Activated CD8-positive, alpha-beta memory T cell treated with anti-CD3 and anti-CD28 coated beads, Interleukin-2, amount 10 ng/mL, durations not matched to agents 7 days and 5 days (primary cell): ENCODE data around the gene ADIPOR1. TPM values are rescaled to one million over a fixed set of nuclear protein-coding genes. Genes with fewer than 3 reads are reported as not detected.

Experiments
- ATAC-seq: fragments of 150-1000 bp; cut with Tn5 transposase; one replicate; pipeline ENCODE4 v1.10.0; 2021; ENCODE audit warnings: moderate library complexity
- CTCF ChIA-PET: fragments of 350-600 bp; sonication (Branson Sonifier 250); formaldehyde crosslinking; loops from one replicate; lab custom pipeline; 2021; ENCODE audit warnings: antibody characterized with exemption; lab: Charles Lee
- DNase-seq: peaks from one replicate; pipeline ENCODE4 v3.0.0-alpha.2; 2020
- H3K27ac Mint-ChIP-seq: one replicate; pipeline ENCODE4 v1.8.0; 2021; ENCODE audit warnings: mild to moderate bottlenecking, mixed read lengths
- H3K27me3 Mint-ChIP-seq: one replicate; pipeline ENCODE4 v1.8.0; 2021; ENCODE audit warnings: mixed read lengths
- H3K36me3 Mint-ChIP-seq: one replicate; pipeline ENCODE4 v1.8.0; 2021; ENCODE audit warnings: mild to moderate bottlenecking, mixed read lengths
- H3K4me1 Mint-ChIP-seq: one replicate; pipeline ENCODE4 v1.8.0; 2021; ENCODE audit warnings: mixed read lengths
- H3K4me3 Mint-ChIP-seq: one replicate; pipeline ENCODE4 v1.8.0; 2021; ENCODE audit warnings: mild to moderate bottlenecking, moderate library complexity, mixed read lengths
- H3K9me3 Mint-ChIP-seq: one replicate; pipeline ENCODE4 v1.8.0; 2022; ENCODE audit warnings: low read depth, mixed read lengths
- total RNA-seq, 2 experiments: library from RNA; stranded (reverse); gene quantifications; one replicate each; pipeline ENCODE4 v1.2.3, GENCODE V29; 2021

Gene ADIPOR1
- total RNA-seq, 2 experiments from 2014 or later = 71.8 to 79.2 TPM

GRCh38 chr1:202966006-202966898 is 8.1 kb upstream of the ADIPOR1 start:
- peak overlapping the region; percentile 74 for H3K4me3 Mint-ChIP-seq
- DNase-seq (no peak), ATAC-seq (no peak)
- H3K4me1 Mint-ChIP-seq = peaks cover 25% of the 10 kb centered on the region
- CTCF ChIA-PET = interaction anchor here (3.2 kb wide), 1 partner anchor 33 kb away, joined by 14 read pairs; no protein-coding TSS in a partner anchor
- H3K9me3 Mint-ChIP-seq = no peaks in the 10 kb centered on the region
- H3K27me3 Mint-ChIP-seq = no peaks in the 10 kb centered on the region
- peaks cover 2% of the 10 kb centered on the region for H3K36me3 Mint-ChIP-seq
- H3K27ac Mint-ChIP-seq = peak overlapping the region; percentile 66

GRCh38 chr1:202965422-202965821 is 7.3 kb upstream of the ADIPOR1 start:
- no peak for ATAC-seq
- no peak for DNase-seq
- Mint-ChIP-seq H3K27ac (no peak overlapping the region), H3K9me3 (no peaks in the 10 kb centered on the region), H3K36me3 (peaks cover 2% of the 10 kb centered on the region), H3K27me3 (no peaks in the 10 kb centered on the region), H3K4me3 (no peak overlapping the region), H3K4me1 (peaks cover 25% of the 10 kb centered on the region)
- CTCF ChIA-PET = interaction anchor here (3.2 kb wide), 1 partner anchor 34 kb away, joined by 14 read pairs; no protein-coding TSS in a partner anchor

- no peak for ATAC-seq
- peaks cover 25% of the 10 kb centered on the region for H3K4me1 Mint-ChIP-seq
These were observed 6.8 kb upstream of the ADIPOR1 start for GRCh38 chr1:202964791-202965410.

GRCh38 chr1:202961220-202961880 is 3.2 kb upstream of the ADIPOR1 start:
- Mint-ChIP-seq H3K4me1 (peaks cover 26% of the 10 kb centered on the region), H3K27me3 (no peaks in the 10 kb centered on the region), H3K9me3 (no peaks in the 10 kb centered on the region), H3K27ac (no peak overlapping the region), H3K36me3 (peaks cover 2% of the 10 kb centered on the region), H3K4me3 (no peak overlapping the region)
- no peak for DNase-seq
- no peak for ATAC-seq
- CTCF ChIA-PET = no interaction called here

More at GRCh38 chr1:202964791-202965410, 6.8 kb upstream of the ADIPOR1 start:
- no peak overlapping the region for H3K27ac Mint-ChIP-seq
- H3K27me3 Mint-ChIP-seq = no peaks in the 10 kb centered on the region
- DNase-seq = no peak
- no peak overlapping the region for H3K4me3 Mint-ChIP-seq
- peaks cover 2% of the 10 kb centered on the region for H3K36me3 Mint-ChIP-seq
- H3K9me3 Mint-ChIP-seq = no peaks in the 10 kb centered on the region
- CTCF ChIA-PET = no interaction called here

- Mint-ChIP-seq H3K4me1 (peaks cover 27% of the 10 kb centered on the region), H3K4me3 (no peak overlapping the region), H3K27ac (no peak overlapping the region), H3K9me3 (no peaks in the 10 kb centered on the region), H3K27me3 (no peaks in the 10 kb centered on the region), H3K36me3 (peaks cover 2% of the 10 kb centered on the region)
- CTCF ChIA-PET = interaction anchor here (0.8 to 1.5 kb wide), 4 partner anchors 9 to 257 kb away, joined by 3 to 5 read pairs (median 3); no protein-coding TSS in a partner anchor
- no peak for DNase-seq
- ATAC-seq = no peak
These were observed 1.1 kb upstream of the ADIPOR1 start for GRCh38 chr1:202959276-202959620.

- DNase-seq (peak; percentile 45), ATAC-seq (no peak)
- H3K27me3 Mint-ChIP-seq = no peaks in the 10 kb centered on the region
- H3K9me3 Mint-ChIP-seq = no peaks in the 10 kb centered on the region
- H3K4me1 Mint-ChIP-seq = peaks cover 31% of the 10 kb centered on the region
- CTCF ChIA-PET = interaction anchor here (1.1 to 1.5 kb wide), 3 partner anchors 14 to 258 kb away, joined by 3 read pairs; no protein-coding TSS in a partner anchor
- peak overlapping the region; percentile 69 for H3K27ac Mint-ChIP-seq
- H3K36me3 Mint-ChIP-seq = peaks cover 4% of the 10 kb centered on the region
- H3K4me3 Mint-ChIP-seq = peak overlapping the region; percentile 77
These were observed 598 bp upstream of the ADIPOR1 start for GRCh38 chr1:202958544-202959275.

GRCh38 chr1:202956969-202957368 is 1.1 kb downstream of the ADIPOR1 start:
- H3K36me3 Mint-ChIP-seq = peaks cover 2% of the 10 kb centered on the region
- no peak for DNase-seq
- peaks cover 45% of the 10 kb centered on the region for H3K4me1 Mint-ChIP-seq
- ATAC-seq = no peak
- CTCF ChIA-PET = interaction anchor here (0.8 kb wide), 1 partner anchor 42 kb away, joined by 3 read pairs; no protein-coding TSS in a partner anchor
- peak overlapping the region; percentile 77 for H3K4me3 Mint-ChIP-seq
- no peaks in the 10 kb centered on the region for H3K9me3 Mint-ChIP-seq
- no peaks in the 10 kb centered on the region for H3K27me3 Mint-ChIP-seq
- peak overlapping the region; percentile 79 for H3K27ac Mint-ChIP-seq

- Mint-ChIP-seq H3K4me3 (no peak overlapping the region), H3K27ac (no peak overlapping the region), H3K36me3 (peaks cover 4% of the 10 kb centered on the region)
These were observed 3.9 kb downstream of the ADIPOR1 start for GRCh38 chr1:202954057-202954745.

GRCh38 chr1:202953392-202953791 is 4.7 kb downstream of the ADIPOR1 start:
- Mint-ChIP-seq H3K4me1 (peaks cover 44% of the 10 kb centered on the region), H3K4me3 (no peak overlapping the region), H3K9me3 (no peaks in the 10 kb centered on the region), H3K27ac (peak overlapping the region; percentile 30), H3K36me3 (peaks cover 5% of the 10 kb centered on the region), H3K27me3 (no peaks in the 10 kb centered on the region)
- no peak for DNase-seq
- CTCF ChIA-PET = interaction anchor here (0.9 to 3.1 kb wide), 4 partner anchors 15 to 86 kb away, joined by 3 to 15 read pairs (median 4); no protein-coding TSS in a partner anchor
- ATAC-seq = no peak

More at GRCh38 chr1:202954057-202954745, 3.9 kb downstream of the ADIPOR1 start:
- ATAC-seq (no peak), DNase-seq (no peak)
- peaks cover 50% of the 10 kb centered on the region for H3K4me1 Mint-ChIP-seq
- H3K27me3 Mint-ChIP-seq = no peaks in the 10 kb centered on the region
- CTCF ChIA-PET = interaction anchor here (1.5 to 3.1 kb wide), 3 partner anchors 14 to 46 kb away, joined by 4 to 15 read pairs (median 5); no protein-coding TSS in a partner anchor
- no peaks in the 10 kb centered on the region for H3K9me3 Mint-ChIP-seq

- H3K9me3 Mint-ChIP-seq = no peaks in the 10 kb centered on the region
- H3K4me3 Mint-ChIP-seq = no peak overlapping the region
- CTCF ChIA-PET = interaction anchor here (0.9 to 3.1 kb wide), 4 partner anchors 15 to 87 kb away, joined by 3 to 15 read pairs (median 4); no protein-coding TSS in a partner anchor
- H3K36me3 Mint-ChIP-seq = peaks cover 10% of the 10 kb centered on the region
- H3K27me3 Mint-ChIP-seq = no peaks in the 10 kb centered on the region
- DNase-seq = no peak
- peak; percentile 59 for ATAC-seq
- peaks cover 43% of the 10 kb centered on the region for H3K4me1 Mint-ChIP-seq
- H3K27ac Mint-ChIP-seq = peak overlapping the region; percentile 30
These were observed 5.3 kb downstream of the ADIPOR1 start for GRCh38 chr1:202952818-202953217.

- Mint-ChIP-seq H3K27ac (no peak overlapping the region), H3K4me3 (no peak overlapping the region), H3K27me3 (no peaks in the 10 kb centered on the region), H3K9me3 (no peaks in the 10 kb centered on the region), H3K4me1 (peaks cover 40% of the 10 kb centered on the region), H3K36me3 (peaks cover 13% of the 10 kb centered on the region)
- ATAC-seq (no peak), DNase-seq (no peak)
- CTCF ChIA-PET = interaction anchor here (1.6 to 3.1 kb wide), 3 partner anchors 16 to 87 kb away, joined by 4 to 15 read pairs (median 5); no protein-coding TSS in a partner anchor
These were observed 6.0 kb downstream of the ADIPOR1 start for GRCh38 chr1:202952099-202952498.

- DNase-seq (no peak), ATAC-seq (no peak)
- no peaks in the 10 kb centered on the region for H3K27me3 Mint-ChIP-seq
- peak overlapping the region; percentile 22 for H3K27ac Mint-ChIP-seq
- H3K9me3 Mint-ChIP-seq = no peaks in the 10 kb centered on the region
- CTCF ChIA-PET = interaction anchor here (1.6 kb wide), 1 partner anchor 24 kb away, joined by 3 read pairs; the partner anchor contains the start of gene KLHL12
- H3K4me1 Mint-ChIP-seq = peaks cover 33% of the 10 kb centered on the region
- H3K4me3 Mint-ChIP-seq = no peak overlapping the region
- peaks cover 14% of the 10 kb centered on the region for H3K36me3 Mint-ChIP-seq
These were observed 6.7 kb downstream of the ADIPOR1 start for GRCh38 chr1:202951437-202951836.
